NB4 (cell line): ENCODE measurements around the gene USP24.

Experiments used
- MYC ChIP-seq: IDR thresholded peaks from 2 replicates; pipeline ENCODE4 v1.6.1; 2011; ENCODE audit warnings: low read depth, low read length
- POLR2A ChIP-seq: IDR thresholded peaks from 2 replicates; pipeline ENCODE4 v1.6.1; 2011; ENCODE audit warnings: mild to moderate bottlenecking; ENCODE audit not compliant: insufficient read length; ENCODE audit errors: extremely low read depth
- TF ChIP-seq, protein P1 (sequence below): IDR thresholded peaks from one replicate; pipeline ENCODE4 v1.5.1; 2012; ENCODE audit warnings: low read depth, low read length

DNA sequence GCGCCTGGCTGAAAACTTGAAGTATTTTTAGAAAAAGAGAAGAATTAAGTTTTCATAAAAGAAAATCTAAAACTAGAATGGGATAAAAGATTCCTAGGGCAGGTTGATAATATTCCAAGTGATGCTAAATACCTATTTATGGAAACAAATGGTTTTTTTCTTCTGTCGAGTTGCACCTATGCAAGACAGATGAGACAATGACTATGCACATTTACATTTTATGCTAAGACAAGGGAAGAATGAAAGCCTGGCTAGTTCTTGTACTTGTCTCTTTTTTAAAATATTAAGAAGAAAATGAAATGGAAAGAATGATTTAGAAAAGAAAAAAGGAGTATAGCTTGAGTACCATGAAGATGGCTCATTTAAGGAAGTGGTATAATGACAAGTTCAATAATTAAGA is 24.4 kb upstream of the USP24 start:
- TF ChIP-seq, protein P1, sequence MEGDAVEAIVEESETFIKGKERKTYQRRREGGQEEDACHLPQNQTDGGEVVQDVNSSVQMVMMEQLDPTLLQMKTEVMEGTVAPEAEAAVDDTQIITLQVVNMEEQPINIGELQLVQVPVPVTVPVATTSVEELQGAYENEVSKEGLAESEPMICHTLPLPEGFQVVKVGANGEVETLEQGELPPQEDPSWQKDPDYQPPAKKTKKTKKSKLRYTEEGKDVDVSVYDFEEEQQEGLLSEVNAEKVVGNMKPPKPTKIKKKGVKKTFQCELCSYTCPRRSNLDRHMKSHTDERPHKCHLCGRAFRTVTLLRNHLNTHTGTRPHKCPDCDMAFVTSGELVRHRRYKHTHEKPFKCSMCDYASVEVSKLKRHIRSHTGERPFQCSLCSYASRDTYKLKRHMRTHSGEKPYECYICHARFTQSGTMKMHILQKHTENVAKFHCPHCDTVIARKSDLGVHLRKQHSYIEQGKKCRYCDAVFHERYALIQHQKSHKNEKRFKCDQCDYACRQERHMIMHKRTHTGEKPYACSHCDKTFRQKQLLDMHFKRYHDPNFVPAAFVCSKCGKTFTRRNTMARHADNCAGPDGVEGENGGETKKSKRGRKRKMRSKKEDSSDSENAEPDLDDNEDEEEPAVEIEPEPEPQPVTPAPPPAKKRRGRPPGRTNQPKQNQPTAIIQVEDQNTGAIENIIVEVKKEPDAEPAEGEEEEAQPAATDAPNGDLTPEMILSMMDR, result no peak
- TF ChIP-seq POLR2A, result no peak
- TF ChIP-seq MYC, result no peak
